Gastrocnemius medialis (tissue), 4 donors: ENCODE results near the gene ATP6V0A1. TPM values are rescaled to one million over a fixed set of nuclear protein-coding genes. Genes with fewer than 3 reads are reported as not detected.

ENCODE experiments used
- ATAC-seq, 2 donors: fragments of 150-250 bp; one replicate each; pipeline ENCODE4 v1.9.1; 2016
- DNase-seq, 2 donors: peaks; one replicate each; pipeline ENCODE4 v3.0.0-alpha.2; 2019
- H3K27ac ChIP-seq, 4 donors: fragments of 200-600 bp; sonication (generic); 1 replicate in 1 of 4; 2 replicates in 3 of 4; pipeline ENCODE4 v1.5.1; 2016 to 2018; ENCODE audit warnings: mild to moderate bottlenecking in 2 of 4, moderate library complexity in 1 of 4
- H3K27me3 ChIP-seq, 3 donors: fragments of 200-600 bp; sonication (generic) in 2 of 3; 1 replicate in 1 of 3; 2 replicates in 2 of 3; pipeline versions ENCODE4 v1.5.1 to v1.6.0; 2016 to 2019; ENCODE audit warnings: mild to moderate bottlenecking in 1 of 3, moderate library complexity in 1 of 3
- H3K36me3 ChIP-seq, 2 donors: fragments of 200-600 bp; sonication (generic) in 1 of 2; one replicate each; pipeline ENCODE4 v1.5.1; 2017 to 2018
- H3K4me1 ChIP-seq, 2 donors: fragments of 200-600 bp; sonication (generic) in 1 of 2; one replicate each; pipeline ENCODE4 v1.5.1; 2016 to 2017; ENCODE audit warnings: mild to moderate bottlenecking in 2 of 2
- H3K4me3 ChIP-seq, 4 donors: fragments of 200-600 bp; sonication (generic) in 3 of 4; 1 replicate in 1 of 4; 2 replicates in 3 of 4; pipeline ENCODE4 v1.5.1; 2016 to 2019; ENCODE audit warnings: mild to moderate bottlenecking in 2 of 4
- H3K9me3 ChIP-seq, 3 donors: fragments of 200-600 bp; sonication (generic) in 2 of 3; 1 replicate in 1 of 3; 2 replicates in 2 of 3; pipeline ENCODE4 v1.5.1; 2016 to 2019
- CTCF ChIP-seq, 5 experiments: fragments of 450-650 bp in 3 of 5; fragments of 200-600 bp in 2 of 5; sonication (generic) in 2 of 5; IDR thresholded peaks in 4 of 5; conservative IDR thresholded peaks in 1 of 5; 1 replicate in 4 of 5; 2 replicates in 1 of 5; pipeline ENCODE4 v1.5.1; 2016 to 2019; ENCODE audit warnings: antibody characterized with exemption in 5 of 5, mild to moderate bottlenecking in 3 of 5, moderate library complexity in 3 of 5
- POLR2A ChIP-seq, 2 donors: fragments of 450-650 bp; IDR thresholded peaks; one replicate each; pipeline ENCODE4 v1.6.1; 2017; ENCODE audit warnings: antibody characterized with exemption in 2 of 2, mild to moderate bottlenecking in 2 of 2, moderate library complexity in 2 of 2
- in situ Hi-C, 4 donors: fragments of 200-750 bp; cut with MboI; loops; one replicate each; pipeline versions ENCODE4 v1.15.0 to v1.8.0; 2017; ENCODE audit warnings: low sequenced_read_pairs in 4 of 4
- intact Hi-C: fragments of 100-400 bp; cut with DNase I; formaldehyde crosslinking; loops from one replicate; pipeline ENCODE4 v1.15.1; 2023; ENCODE audit warnings: low total_unique reads
- total RNA-seq, 4 donors: library from RNA; depleted of rRNA; stranded (reverse); fragments of >200 nt; gene quantifications; one replicate each; pipeline versions ENCODE4 v1.1.0 to v1.2.3, GENCODE V29; 2016

Gene ATP6V0A1
- total RNA-seq, 4 donors from 2014 or later: 65.3 to 138 (median 95.3) TPM

GRCh38 chr17:42493319-42493718 is 34.6 kb downstream of the ATP6V0A1 start:
- peak overlapping the region in 1 of 4 donors; percentile 76 for H3K27ac ChIP-seq
- peaks cover 0 to 95% of the 10 kb centered on the region in 2 donors for H3K36me3 ChIP-seq
- in situ Hi-C loops: loop anchor here in 2 of 4 donors (25.0 kb wide), 2 partner anchors 156 to 694 kb away; no protein-coding TSS in a partner anchor
- no peak for TF ChIP-seq POLR2A (IDR thresholded peaks at IDR 0.05)
- no peak for TF ChIP-seq CTCF (IDR thresholded peaks at IDR 0.05 in 4 of 5, conservative IDR thresholded peaks at IDR 0.05 in 1 of 5)
- intact Hi-C loops: no loop called here
- H3K27me3 ChIP-seq: no peaks in the 10 kb centered on the region
- H3K4me3 ChIP-seq: no peak overlapping the region
- no peak for DNase-seq
- no peaks in the 10 kb centered on the region for H3K9me3 ChIP-seq
- no peak for ATAC-seq
- H3K4me1 ChIP-seq: peaks cover 22 to 26% of the 10 kb centered on the region in 2 donors

- in situ Hi-C loops (loop anchor here in 2 of 4 donors (25.0 kb wide), 2 partner anchors 157 to 693 kb away; no protein-coding TSS in a partner anchor), intact Hi-C loops (no loop called here)
- H3K36me3 ChIP-seq: peaks cover 0 to 96% of the 10 kb centered on the region in 2 donors
- no peak for ATAC-seq
- H3K4me1 ChIP-seq: peaks cover 22 to 26% of the 10 kb centered on the region in 2 donors
- H3K4me3 ChIP-seq: no peak overlapping the region
- TF ChIP-seq CTCF (IDR thresholded peaks at IDR 0.05 in 4 of 5, conservative IDR thresholded peaks at IDR 0.05 in 1 of 5): no peak
- TF ChIP-seq POLR2A (IDR thresholded peaks at IDR 0.05): no peak
- H3K9me3 ChIP-seq: no peaks in the 10 kb centered on the region
- no peaks in the 10 kb centered on the region for H3K27me3 ChIP-seq
- H3K27ac ChIP-seq: peak overlapping the region in 3 of 4 donors; percentile 59 to 78 (median 76)
- no peak for DNase-seq
Measured at GRCh38 chr17:42494673-42495072, 36.0 kb downstream of the ATP6V0A1 start.

GRCh38 chr17:42498828-42499227 is 40.1 kb downstream of the ATP6V0A1 start:
- Histone ChIP-seq H3K36me3 (peaks cover 4 to 98% of the 10 kb centered on the region in 2 donors), H3K4me3 (no peak overlapping the region), H3K9me3 (no peaks in the 10 kb centered on the region), H3K27ac (no peak overlapping the region), H3K4me1 (peaks cover 18 to 20% of the 10 kb centered on the region in 2 donors), H3K27me3 (no peaks in the 10 kb centered on the region)
- ATAC-seq (no peak), DNase-seq (no peak)
- no peak for TF ChIP-seq CTCF (IDR thresholded peaks at IDR 0.05 in 4 of 5, conservative IDR thresholded peaks at IDR 0.05 in 1 of 5)
- TF ChIP-seq POLR2A (IDR thresholded peaks at IDR 0.05): no peak
- intact Hi-C loops: no loop called here
- in situ Hi-C loops: loop anchor here in 2 of 4 donors (25.0 kb wide), 2 partner anchors 162 to 688 kb away; no protein-coding TSS in a partner anchor

- intact Hi-C loops: no loop called here
- Histone ChIP-seq H3K4me3 (no peak overlapping the region), H3K36me3 (peaks cover 4 to 100% of the 10 kb centered on the region in 2 donors), H3K4me1 (no peaks in the 10 kb centered on the region), H3K27ac (no peak overlapping the region), H3K27me3 (no peaks in the 10 kb centered on the region), H3K9me3 (no peaks in the 10 kb centered on the region)
- ATAC-seq (no peak), DNase-seq (no peak)
- in situ Hi-C loops: no loop called here
- no peak for TF ChIP-seq POLR2A (IDR thresholded peaks at IDR 0.05)
- TF ChIP-seq CTCF (IDR thresholded peaks at IDR 0.05 in 4 of 5, conservative IDR thresholded peaks at IDR 0.05 in 1 of 5): no peak
Measured at GRCh38 chr17:42502091-42502490, 43.4 kb downstream of the ATP6V0A1 start.

GRCh38 chr17:42502926-42503325 is 44.2 kb downstream of the ATP6V0A1 start:
- no peak for ATAC-seq
- peaks cover 4 to 100% of the 10 kb centered on the region in 2 donors for H3K36me3 ChIP-seq
- DNase-seq: no peak
- H3K27ac ChIP-seq: no peak overlapping the region
- in situ Hi-C loops (no loop called here), intact Hi-C loops (no loop called here)
- TF ChIP-seq POLR2A (IDR thresholded peaks at IDR 0.05) (no peak), CTCF (IDR thresholded peaks at IDR 0.05 in 4 of 5, conservative IDR thresholded peaks at IDR 0.05 in 1 of 5) (no peak)
- H3K4me3 ChIP-seq: no peak overlapping the region
- no peaks in the 10 kb centered on the region for H3K4me1 ChIP-seq
- H3K27me3 ChIP-seq: no peaks in the 10 kb centered on the region
- H3K9me3 ChIP-seq: no peaks in the 10 kb centered on the region
